Psoas muscle (tissue), 8 donors: ENCODE results near the gene CASQ2. TPM values are rescaled to one million over a fixed set of nuclear protein-coding genes. Genes with fewer than 3 reads are reported as not detected.
A peak's percentile ranks its signal among the peaks of the same experiment; 100 is the strongest.

ENCODE experiments used
- ATAC-seq, 4 donors: fragments of 200-7000 bp; cut with Tn5 transposase; one replicate each; pipeline ENCODE4 v1.9.1; 2020; ENCODE audit warnings: moderate library complexity in 3 of 4, mild to moderate bottlenecking in 2 of 4
- DNase-seq, 2 donors: peaks; one replicate each; pipeline ENCODE4 v3.0.0-alpha.2; 2020
- H3K27ac ChIP-seq: fragments of 200-600 bp; one replicate; pipeline ENCODE4 v1.8.0; 2022
- H3K27me3 ChIP-seq, 3 donors: fragments of 200-600 bp in 1 of 3; one replicate each; pipeline versions ENCODE4 v1.6.1 to v1.8.0; 2013 to 2022; ENCODE audit warnings: low read length in 2 of 3, mild to moderate bottlenecking in 2 of 3, moderate library complexity in 1 of 3; ENCODE audit not compliant: insufficient read depth in 3 of 3
- H3K36me3 ChIP-seq, 2 donors: fragments of 200-600 bp in 1 of 2; one replicate each; pipeline versions ENCODE4 v1.6.1 to v1.8.0; 2013 to 2022; ENCODE audit warnings: low read depth in 1 of 2, mild to moderate bottlenecking in 1 of 2, moderate library complexity in 1 of 2; ENCODE audit not compliant: insufficient read depth in 1 of 2
- H3K4me1 ChIP-seq: fragments of 200-600 bp; one replicate; pipeline ENCODE4 v1.8.0; 2022
- H3K4me3 ChIP-seq: fragments of 200-600 bp; one replicate; pipeline ENCODE4 v1.8.0; 2022; ENCODE audit warnings: mild to moderate bottlenecking
- H3K9me3 ChIP-seq: fragments of 200-600 bp; one replicate; pipeline ENCODE4 v1.8.0; 2022
- WGBS, 3 donors: extraction: QIAGEN DNeasy Blood & Tissue Kit; methylation state at CpG; one replicate each; pipeline versions ENCODE4 v1.1.6 to v1.1.7; 2013; 5-methylcytosine and 5-hydroxymethylcytosine counted together
- intact Hi-C, 2 donors: fragments of 100-400 bp; cut with DNase I; formaldehyde crosslinking; loops; one replicate each; pipeline versions ENCODE4 v1.11.0 to v1.14.2; 2022
- polyA plus RNA-seq, 3 donors: library from polyadenylated mRNA; stranded (reverse); fragments of 200-250 nt; gene quantifications; one replicate each; pipeline ENCODE4 v1.2.3, GENCODE V29; 2013
- total RNA-seq, 4 donors: library from RNA; stranded (reverse); fragmentation: NEBNext Ultra II Directional in 2 of 4; extraction: Animal tissue kit (Norgen Biotek cat#: 25700) in 2 of 4; gene quantifications; one replicate each; pipeline versions ENCODE4 v1.2.1 to v1.2.4, GENCODE V29; 2021 to 2023
- TF ChIP-seq, protein P1 (sequence below): fragments of 200-600 bp; IDR thresholded peaks from one replicate; pipeline ENCODE4 v1.8.0; 2022; ENCODE audit warnings: antibody characterized with exemption
- donor health status: healthy with polysubstance abuse.
- donor health status: DM: no; HTN: no; CAD: no; lungs with moderate emphysema.
- donor health status: Bipolar disorder and iron deficiency.
- donor health status: healthy.
- donor health status: DM: yes; HTN: yes; CAD: no.
- donor health status: DM: no; HTN: no; CAD: no.
- donor health status: DM: no; HTN: no; CAD: no.
- donor health status: DM: yes; HTN: yes; CAD: no.

CASQ2 gene
- total and polyA plus RNA-seq, 7 donors, result 56.4 to 271 (median 84.0) TPM

DNA sequence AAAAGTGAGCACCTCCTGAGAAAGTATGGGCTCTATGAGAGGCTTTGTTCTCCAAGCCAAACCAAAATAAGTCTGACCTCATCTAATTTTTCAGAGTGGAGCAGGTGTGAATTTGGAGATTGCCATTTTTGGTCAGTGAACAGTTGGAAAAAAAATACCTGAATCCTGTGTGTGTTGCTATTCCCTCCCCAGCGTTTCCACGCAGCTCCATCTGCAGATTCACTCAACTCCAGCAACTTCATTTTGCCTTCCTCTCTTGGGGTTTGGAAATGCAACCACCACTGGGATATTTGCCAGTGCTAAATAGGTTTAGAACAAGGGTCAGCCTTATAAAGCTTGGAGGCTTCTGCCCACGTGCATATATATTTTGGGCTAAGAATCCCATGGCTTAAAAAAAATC is 11.2 kb downstream of the CASQ2 start:
- ATAC-seq, result peak; percentile 8 to 22 (median 20)

DNA sequence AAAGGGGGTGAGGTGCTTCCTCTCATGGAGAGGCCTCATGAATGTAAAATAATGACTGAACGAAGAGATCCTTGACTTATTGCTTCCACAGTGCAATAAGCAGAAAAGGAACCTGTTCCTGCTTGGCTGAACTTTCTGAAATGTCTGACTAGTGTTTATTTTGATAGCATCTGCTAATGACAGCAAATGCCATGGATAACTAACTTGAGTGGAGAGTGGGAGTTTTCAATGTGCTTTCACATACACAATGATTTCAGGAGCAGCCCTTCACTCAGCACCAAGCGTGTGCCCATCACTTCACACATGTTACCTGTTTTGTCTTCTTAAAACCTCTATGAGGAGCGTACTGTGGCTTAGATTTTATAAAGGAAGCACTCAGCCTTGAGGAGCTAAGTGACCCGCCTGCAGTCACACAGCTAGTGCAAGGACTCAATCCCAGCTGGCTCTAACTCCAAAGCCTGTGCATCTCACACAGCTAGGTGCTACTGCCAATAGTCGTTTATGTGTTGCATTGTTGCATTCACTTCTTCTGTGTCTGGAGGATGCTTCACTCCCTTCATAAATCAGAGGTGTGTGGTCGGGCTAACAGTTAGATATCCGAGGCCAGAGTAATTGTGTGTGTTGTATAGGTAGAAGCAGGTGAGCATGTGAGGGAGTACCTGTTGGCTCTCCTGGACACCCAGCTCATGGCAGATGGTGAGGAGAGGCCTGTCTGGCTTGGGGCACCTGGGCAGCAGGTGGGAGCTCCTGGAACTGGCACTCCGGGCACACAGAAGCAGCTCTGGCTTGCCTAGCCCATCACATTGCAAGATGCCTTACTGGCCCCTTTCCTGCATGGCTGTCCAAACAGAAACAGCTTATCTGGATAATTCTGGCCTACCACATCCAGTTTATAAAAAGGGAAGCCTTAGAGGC is 12.8 kb downstream of the CASQ2 start:
- Histone ChIP-seq H3K9me3 (peaks cover 3% of the 10 kb centered on the region), H3K27me3 (no peaks in the 10 kb centered on the region), H3K36me3 (peaks cover 3 to 7% of the 10 kb centered on the region in 2 donors), H3K4me1 (peaks cover 69% of the 10 kb centered on the region), H3K27ac (peak overlapping the region; percentile 90), H3K4me3 (no peak overlapping the region)
- ATAC-seq (no peak), DNase-seq (no peak)
- TF ChIP-seq, protein P1, sequence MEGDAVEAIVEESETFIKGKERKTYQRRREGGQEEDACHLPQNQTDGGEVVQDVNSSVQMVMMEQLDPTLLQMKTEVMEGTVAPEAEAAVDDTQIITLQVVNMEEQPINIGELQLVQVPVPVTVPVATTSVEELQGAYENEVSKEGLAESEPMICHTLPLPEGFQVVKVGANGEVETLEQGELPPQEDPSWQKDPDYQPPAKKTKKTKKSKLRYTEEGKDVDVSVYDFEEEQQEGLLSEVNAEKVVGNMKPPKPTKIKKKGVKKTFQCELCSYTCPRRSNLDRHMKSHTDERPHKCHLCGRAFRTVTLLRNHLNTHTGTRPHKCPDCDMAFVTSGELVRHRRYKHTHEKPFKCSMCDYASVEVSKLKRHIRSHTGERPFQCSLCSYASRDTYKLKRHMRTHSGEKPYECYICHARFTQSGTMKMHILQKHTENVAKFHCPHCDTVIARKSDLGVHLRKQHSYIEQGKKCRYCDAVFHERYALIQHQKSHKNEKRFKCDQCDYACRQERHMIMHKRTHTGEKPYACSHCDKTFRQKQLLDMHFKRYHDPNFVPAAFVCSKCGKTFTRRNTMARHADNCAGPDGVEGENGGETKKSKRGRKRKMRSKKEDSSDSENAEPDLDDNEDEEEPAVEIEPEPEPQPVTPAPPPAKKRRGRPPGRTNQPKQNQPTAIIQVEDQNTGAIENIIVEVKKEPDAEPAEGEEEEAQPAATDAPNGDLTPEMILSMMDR, result no peak
- WGBS, 3 donors, result 66 to 74% (median 67%) methylated on average over 8 of the region's 8 CpGs
- intact Hi-C loops, result no loop called here

More for the DNA sequence above, 11.2 kb downstream of the CASQ2 start:
- intact Hi-C loops, result no loop called here
- H3K27ac ChIP-seq, result peak overlapping the region; percentile 90
- TF ChIP-seq, protein P1, result no peak
- peaks cover 67% of the 10 kb centered on the region for H3K4me1 ChIP-seq
- no peak for DNase-seq
- peaks cover 3% of the 10 kb centered on the region for H3K9me3 ChIP-seq
- H3K27me3 ChIP-seq, result no peaks in the 10 kb centered on the region
- peak overlapping the region; percentile 3 for H3K4me3 ChIP-seq
- 4 to 28% (median 11%) methylated on average over 3 of the region's 3 CpGs for WGBS, 3 donors
- peaks cover 3 to 7% of the 10 kb centered on the region in 2 donors for H3K36me3 ChIP-seq

DNA sequence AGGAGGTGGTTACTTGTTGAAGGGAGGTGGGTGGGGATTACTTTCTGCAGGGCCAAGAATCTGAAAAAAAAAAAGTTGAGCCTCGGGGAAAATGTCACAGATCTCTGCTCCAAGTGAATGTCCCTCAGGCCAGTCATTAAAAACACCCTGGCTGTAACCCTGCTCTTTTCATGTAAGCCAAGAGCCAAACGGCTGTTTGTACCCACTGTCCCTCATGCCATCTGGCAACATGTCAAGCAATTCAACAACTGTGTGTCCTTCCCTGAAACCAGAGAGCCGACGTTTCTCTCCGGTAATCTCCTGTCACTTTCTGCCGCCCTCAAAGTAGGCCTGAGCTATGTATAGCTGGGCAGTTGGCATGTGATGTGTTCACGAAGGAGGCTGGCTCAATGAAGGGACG is 14.7 kb downstream of the CASQ2 start:
- no peaks in the 10 kb centered on the region for H3K27me3 ChIP-seq
- WGBS, 3 donors, result 15 to 20% (median 18%) methylated on average over 8 of the region's 8 CpGs
- peak overlapping the region; percentile 90 for H3K27ac ChIP-seq
- intact Hi-C loops, result loop anchor here in 1 of 2 donors (1.0 to 5.0 kb wide), 2 partner anchors 13 to 562 kb away; no protein-coding TSS in a partner anchor
- peak overlapping the region; percentile 16 for H3K4me3 ChIP-seq
- peaks cover 65% of the 10 kb centered on the region for H3K4me1 ChIP-seq
- no peaks in the 10 kb centered on the region for H3K9me3 ChIP-seq
- peak; percentile 33 to 74 for DNase-seq
- peak; percentile 85 to 94 (median 88) for ATAC-seq
- TF ChIP-seq, protein P1, result no peak
- peaks cover 0 to under 1% of the 10 kb centered on the region in 2 donors for H3K36me3 ChIP-seq

DNA sequence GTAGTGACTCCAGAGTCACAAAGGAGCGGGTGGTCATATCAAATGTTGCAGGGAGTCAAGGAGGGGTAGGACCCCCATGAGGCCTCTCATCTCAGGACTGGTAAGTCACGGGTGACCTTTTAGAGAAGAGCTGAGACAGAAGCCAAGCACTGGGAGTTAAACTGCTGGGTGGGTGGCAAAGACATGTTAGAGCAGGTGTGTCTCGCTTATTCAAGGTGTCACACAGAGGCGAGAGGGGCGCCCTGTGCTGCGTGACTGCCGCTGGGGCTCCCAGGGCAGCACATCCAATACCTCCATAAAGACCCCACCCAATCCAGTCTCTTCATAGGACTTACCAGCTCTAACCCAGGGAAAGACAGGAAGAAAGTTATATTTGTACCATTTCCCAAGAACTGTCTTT is 15.2 kb downstream of the CASQ2 start:
- ATAC-seq, result peak; percentile 17 to 31 (median 20)
- H3K36me3 ChIP-seq, result no peaks in the 10 kb centered on the region
- no peaks in the 10 kb centered on the region for H3K9me3 ChIP-seq
- H3K4me3 ChIP-seq, result no peak overlapping the region
- H3K27ac ChIP-seq, result peak overlapping the region; percentile 90
- no peaks in the 10 kb centered on the region for H3K27me3 ChIP-seq
- peaks cover 60% of the 10 kb centered on the region for H3K4me1 ChIP-seq
- TF ChIP-seq, protein P1, result no peak
- WGBS, 3 donors, result 38 to 70% (median 51%) methylated on average over 7 of the region's 7 CpGs
- DNase-seq, result no peak
- intact Hi-C loops, result loop anchor here in 1 of 2 donors (1.0 to 5.0 kb wide), 2 partner anchors 14 to 561 kb away; no protein-coding TSS in a partner anchor
